ENCODE results near the gene CCDC85B.
"Not testable (repeated sequence)": the region's sequence is repeated elsewhere in the genome, so short reads cannot be mapped to it uniquely, and the experiment has no call there.

Gene CCDC85B
- 11.1 to 36.8 (median 23.4) reads per million in 4 experiments for total RNA-seq

DNA sequence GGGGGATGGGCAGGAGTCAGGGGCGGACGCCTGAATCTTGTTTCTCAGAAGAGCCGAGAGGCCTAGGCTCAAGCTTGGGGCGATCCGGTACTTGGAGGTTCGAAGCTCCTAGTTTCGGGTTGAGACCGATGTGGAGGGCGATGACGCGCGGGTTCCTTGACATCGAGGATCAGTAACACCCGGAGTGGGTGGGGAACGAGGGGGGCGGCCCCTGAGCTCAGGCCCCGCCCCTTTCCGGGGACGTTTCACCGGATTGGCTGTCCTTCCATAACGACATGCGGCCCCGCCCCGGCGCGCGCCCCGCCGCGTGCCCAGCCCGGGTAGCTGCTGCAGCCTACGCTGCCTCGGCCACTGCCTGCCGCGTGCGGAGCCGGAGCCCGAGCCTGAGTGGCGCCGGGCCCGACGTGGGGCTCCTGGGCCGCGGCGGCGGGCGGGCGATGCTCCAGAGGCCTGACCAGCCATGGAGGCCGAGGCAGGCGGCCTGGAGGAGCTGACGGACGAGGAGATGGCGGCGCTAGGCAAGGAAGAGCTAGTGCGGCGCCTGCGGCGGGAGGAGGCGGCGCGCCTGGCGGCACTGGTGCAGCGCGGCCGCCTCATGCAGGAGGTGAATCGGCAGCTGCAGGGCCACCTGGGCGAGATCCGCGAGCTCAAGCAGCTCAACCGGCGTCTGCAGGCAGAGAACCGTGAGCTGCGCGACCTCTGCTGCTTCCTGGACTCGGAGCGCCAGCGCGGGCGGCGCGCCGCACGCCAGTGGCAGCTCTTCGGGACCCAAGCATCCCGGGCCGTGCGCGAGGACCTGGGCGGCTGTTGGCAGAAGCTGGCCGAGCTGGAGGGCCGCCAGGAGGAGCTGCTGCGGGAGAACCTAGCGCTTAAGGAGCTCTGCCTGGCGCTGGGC lies at the start of gene CCDC85B:
TSS of gene CCDC85B (plus strand) at position 350 of the 895 bp plus-strand sequence. CDS start at position 461, 111 bp downstream.
- peak; percentile 97 for DNase-seq

DNA sequence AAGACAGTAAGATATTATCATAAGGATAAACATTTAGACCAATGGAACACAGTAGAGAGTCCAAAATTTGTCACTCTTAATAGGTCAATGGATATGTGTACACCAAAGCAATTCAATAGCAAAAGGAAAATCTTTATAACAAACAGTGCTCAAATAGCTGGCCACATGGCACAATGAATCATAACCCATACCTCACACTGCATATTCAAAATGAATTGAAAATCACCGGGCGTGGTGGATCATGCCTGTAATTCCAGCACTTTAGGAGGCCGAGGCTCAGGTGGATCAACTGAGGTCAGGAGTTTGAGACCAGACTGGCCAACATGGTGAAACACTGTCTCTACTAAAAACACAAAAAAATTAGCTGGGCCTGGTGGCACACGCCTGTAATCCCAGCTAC lies 48.3 kb upstream of the CCDC85B start:
- DNase-seq = no peak

DNA sequence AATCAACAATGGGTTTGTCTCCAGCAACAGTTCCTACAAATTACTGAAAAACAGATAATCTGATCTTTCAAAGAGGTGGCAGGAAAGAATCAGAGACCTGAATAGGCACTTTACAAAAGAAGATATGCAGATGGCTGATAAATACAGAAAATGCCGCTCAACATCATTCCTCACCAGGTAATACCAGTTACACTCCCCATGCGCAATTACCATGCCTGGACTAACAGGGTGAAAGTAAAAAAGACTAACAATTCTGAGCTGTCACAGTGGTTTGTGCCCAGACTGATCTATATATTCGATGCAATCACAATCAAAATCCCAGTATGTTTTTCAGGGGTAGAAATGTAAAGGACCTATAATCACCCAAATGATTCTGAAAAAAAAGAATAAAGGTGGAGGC lies 46.7 kb upstream of the CCDC85B start:
- DNase-seq = no peak

DNA sequence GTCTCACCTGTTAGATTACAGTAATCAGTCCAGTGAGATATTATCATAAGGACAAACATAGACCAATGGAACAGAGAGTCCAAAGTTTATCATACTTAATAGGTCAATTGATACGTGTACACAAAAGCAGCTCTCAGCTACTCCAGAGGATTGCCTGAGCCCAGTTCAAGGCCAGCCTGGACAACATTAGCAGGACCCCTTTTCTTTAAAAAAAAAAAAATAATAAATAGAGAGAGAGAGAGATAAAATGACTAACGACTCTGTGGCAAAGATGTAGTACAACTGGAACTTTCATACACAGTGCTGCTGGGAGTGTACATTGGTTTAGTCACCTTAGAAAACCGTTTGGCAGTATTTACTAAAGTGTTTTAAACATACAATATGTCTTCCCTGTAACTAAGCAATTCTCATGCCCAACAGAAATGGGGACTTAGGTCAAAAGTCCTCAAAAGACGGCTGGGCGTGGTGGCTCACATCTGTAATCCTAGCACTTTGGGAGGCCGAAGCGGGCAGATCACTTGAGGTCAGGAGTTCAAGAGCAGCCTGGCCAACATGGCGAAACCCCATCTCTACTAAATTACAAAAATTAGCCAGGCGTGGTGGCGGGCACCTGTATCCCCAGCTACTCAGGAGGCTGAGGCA lies 46.1 kb upstream of the CCDC85B start:
- DNase-seq = no peak

DNA sequence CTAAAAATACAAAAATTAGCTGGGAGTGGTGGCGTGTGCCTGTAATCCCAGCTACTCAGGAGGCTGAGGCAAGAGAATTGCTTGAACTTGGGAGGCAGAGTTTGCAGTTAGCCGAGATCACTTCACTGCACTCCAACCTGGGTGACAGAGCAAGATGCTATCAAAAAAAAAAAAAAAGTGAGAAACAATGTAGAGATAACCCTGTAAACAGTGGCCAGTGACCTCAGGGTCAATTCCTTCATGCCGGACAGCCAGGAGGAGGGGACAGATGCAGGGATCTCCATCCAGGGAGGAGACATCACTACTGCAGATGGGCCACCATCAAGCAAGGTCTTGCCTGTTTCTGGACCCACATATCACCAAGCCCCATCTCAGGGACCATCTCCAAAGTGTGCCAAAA lies 42.7 kb upstream of the CCDC85B start:
- DNase-seq = no peak

DNA sequence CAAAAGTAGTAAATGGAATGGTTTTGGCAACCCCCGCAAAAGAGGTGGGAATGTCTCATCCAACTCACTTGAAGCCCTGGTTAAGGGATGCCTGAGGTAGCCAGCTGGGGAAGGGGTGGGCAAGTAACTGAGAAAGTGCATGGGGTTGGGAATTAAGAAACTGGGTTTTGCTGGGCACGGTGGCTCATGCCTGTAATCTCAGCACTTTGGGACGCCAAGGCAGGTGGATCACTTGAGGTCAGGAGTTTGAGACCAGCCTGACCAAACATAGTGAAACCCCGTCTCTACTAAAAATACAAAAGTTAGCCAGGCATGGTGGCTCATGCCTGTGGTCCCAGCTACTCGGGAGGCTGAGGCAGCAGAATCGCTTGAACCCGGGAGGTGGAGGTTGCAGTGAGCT lies 41.8 kb upstream of the CCDC85B start:
- DNase-seq = not testable (repeated sequence)

DNA sequence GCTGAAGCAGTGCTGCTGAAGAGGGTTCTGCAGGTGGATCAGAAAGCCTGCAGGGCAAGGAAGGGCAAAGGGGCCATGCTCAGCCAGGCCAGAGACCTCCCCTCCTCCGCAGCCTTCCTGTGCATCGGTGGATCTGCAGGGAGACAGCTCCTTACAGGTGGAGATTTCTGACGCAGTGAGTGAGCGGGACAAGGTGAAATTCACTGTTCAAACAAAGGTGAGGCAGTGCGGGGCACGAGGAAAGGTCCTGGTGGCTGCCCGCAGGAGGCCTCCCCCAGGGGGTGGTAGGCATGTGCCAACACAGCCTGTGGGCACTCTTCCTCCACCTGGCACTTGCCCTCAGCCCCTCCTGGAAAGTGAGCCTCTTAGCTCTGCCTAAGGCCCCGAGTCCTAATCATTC lies 41.1 kb upstream of the CCDC85B start:
- no peak for DNase-seq

DNA sequence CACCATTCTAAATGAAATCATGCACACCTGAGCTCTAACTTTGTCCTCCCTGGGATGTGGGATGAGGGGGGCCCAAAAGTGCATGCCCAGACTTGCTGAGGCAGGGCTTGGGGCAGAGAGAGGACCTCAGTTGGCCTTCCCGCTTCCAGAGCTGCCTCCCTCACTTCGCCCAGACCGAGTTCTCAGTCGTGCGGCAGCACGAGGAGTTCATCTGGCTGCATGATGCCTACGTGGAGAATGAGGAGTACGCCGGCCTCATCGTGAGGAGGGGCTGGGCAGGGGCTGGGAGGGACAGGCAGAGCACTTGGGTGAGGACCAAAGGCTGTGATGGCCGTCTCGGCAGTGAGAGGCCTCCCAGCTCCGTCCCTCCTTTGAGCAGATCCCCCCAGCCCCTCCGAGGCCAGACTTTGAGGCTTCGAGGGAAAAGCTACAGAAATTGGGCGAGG lies 40.7 kb upstream of the CCDC85B start:
- no peak for DNase-seq

DNA sequence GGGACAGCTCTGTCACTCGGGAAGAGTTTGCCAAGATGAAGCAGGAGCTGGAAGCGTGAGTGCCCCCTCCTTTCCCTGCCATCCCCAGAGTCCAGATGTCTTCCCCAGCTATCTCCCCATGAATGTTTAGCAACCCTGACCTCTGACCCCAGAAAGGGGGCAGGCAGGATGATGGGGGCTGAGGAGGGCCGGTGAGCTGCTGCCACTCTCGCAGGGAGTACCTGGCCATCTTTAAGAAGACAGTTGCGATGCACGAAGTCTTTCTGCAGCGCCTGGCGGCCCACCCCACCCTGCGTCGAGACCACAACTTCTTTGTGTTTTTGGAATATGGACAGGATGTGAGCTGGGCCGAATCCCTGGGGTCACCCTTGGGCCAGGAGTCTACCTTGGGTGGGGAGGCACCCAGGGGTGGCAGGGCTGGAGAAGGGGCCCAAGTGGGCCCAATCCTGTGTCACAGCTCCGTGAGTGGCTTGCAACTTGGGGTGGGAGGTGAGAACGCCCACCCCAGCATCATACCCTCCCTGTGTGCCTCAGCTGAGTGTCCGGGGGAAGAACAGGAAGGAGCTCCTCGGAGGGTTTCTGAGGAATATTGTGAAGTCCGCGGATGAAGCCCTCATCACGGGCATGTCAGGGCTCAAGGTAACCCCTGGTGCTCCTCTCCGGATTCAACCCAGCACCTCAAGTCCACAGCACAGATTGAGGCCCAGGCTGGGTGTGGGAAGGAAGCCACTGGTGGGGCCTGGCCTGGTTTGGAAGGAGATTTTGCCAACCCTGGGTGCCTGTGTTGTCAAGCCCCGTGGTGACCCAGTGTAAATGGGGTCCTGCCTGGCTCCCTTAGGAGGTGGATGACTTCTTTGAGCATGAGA lies 40.0 kb upstream of the CCDC85B start:
- DNase-seq = no peak

DNA sequence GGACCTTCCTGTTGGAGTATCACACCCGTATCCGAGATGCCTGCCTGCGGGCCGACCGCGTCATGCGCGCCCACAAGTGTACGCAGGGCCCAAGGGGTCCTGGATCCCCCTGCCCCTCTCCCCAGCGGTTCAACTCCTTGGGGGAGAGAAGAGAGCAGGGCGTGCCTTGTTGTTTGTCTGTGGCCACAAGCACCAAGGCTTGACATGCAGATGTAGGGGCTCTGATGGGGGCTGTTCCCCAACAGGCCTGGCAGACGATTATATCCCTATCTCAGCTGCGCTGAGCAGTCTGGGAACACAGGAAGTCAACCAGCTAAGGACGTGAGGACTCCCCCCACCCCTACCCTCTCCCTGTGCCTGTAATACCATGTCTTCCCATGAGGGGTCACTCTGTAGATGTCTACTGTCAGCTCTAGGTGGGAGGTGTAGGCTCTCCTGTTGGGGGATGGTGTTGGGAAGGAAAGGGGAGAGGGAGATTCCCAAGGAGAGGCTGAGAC lies 39.3 kb upstream of the CCDC85B start:
- DNase-seq = no peak

DNA sequence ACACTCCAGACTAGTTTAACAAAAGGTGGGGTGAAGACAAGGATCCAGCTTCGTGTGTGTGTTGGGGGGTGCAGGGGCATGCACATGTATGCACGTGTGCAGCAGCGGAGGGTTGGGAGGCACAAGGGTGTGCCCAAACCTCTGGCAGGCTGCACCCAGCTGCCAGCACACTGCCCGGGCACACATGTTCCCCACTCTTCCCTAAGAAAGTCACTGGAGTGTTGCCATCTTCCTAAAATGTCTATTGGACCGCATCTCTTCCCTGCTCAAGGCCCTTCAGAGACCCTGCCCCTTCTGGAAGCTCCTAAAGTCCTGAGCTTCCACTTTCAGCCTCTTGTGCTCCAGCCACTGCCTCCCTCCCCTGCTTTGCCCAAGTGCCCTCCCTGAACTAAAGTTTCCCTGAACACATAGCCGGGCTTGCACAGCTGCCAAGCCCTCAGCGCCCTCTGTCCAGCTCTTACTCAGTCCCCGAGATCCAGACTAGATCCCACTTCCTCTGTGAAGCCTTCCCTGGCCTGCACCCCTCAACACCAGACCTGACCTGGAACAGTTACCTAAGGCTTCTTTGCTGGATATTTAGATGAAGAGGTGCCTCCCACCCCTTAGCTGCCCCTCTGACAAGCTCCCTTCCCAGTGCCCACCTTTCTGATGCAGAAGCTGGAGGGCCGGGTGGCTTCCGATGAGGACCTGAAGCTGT lies 38.5 kb upstream of the CCDC85B start:
- DNase-seq = no peak

DNA sequence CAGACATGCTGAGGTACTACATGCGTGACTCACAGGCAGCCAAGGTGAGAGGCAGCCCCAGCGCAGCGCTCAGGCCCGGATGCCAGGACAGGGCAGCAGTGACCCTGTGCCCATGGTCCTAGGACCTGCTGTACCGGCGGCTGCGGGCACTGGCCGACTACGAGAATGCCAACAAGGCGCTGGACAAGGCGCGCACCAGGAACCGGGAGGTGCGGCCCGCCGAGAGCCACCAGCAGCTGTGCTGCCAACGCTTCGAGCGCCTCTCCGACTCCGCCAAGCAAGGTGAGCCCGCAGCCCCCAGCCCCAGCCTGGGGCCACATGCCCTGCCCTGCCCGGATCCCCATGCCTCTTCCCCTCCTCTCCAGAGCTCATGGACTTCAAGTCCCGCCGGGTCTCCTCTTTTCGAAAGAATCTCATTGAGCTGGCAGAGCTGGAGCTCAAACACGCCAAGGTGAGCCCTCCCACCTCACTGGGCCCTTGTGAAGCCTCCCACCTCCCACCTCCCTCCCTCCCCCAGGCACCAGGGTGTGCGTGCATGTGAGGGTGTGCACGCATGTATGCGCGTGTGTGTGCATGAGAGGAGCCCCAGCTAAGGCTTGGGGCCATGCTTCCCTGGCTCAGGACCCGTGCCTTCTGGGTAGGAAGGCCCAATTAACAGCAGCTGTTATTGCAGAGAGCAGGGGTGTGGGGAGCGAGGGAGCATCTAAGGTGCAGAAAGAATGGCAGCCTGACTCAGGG lies 37.8 kb upstream of the CCDC85B start:
- DNase-seq = no peak

DNA sequence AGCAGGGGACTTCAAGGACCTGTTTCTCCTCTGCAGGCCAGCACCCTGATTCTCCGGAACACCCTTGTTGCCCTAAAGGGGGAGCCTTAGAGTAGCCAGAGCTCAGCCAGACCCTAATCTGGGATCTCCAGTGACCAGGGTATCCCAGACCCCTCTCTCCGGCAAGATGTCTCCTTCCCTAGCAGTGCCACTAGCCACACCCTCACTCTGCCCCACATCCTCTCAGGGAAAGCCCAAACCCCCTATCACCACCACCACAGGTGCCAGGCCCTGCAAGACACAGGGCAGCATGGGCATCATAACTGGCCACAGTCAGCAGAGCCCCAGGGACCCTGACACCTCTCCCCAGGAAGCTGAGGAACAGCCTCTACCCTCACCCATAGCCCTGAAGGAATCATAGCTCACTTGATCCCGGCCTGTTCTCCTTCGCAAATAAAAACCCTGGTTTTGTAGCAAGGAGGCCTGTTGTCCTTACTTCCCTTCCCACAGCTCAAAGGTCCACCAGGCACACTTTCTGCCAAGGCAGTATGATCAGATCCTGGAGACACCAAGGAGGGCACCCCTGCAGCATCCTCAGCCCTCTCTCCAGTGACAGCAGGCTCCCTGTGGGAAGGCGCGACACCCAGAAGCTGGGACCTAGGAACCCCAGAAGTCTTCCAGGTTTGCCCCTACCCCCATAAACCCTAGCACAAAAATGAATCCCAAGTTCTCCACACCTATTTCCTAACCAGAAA lies 37.1 kb upstream of the CCDC85B start:
- DNase-seq = no peak

DNA sequence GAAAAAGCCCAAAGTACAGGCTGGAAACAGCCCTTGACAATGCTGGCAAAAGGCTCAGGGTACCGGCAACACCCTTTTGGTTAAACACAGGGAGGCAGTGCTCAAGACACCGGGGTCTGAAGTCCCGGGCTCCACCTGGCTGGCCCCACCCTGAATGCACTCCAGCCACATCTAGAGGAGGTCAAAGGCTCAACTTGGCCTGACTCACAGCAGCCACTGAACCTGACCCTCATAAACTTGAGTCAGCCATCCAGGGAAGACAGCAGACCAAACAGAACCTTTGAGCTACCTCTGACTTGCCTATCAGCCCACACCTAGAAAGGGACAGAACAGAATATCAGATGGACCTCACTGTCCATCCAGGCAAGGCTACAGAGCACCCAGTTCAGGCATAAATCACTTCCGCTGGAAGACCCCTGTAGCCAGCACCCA lies 36.3 kb upstream of the CCDC85B start:
- no peak for DNase-seq

DNA sequence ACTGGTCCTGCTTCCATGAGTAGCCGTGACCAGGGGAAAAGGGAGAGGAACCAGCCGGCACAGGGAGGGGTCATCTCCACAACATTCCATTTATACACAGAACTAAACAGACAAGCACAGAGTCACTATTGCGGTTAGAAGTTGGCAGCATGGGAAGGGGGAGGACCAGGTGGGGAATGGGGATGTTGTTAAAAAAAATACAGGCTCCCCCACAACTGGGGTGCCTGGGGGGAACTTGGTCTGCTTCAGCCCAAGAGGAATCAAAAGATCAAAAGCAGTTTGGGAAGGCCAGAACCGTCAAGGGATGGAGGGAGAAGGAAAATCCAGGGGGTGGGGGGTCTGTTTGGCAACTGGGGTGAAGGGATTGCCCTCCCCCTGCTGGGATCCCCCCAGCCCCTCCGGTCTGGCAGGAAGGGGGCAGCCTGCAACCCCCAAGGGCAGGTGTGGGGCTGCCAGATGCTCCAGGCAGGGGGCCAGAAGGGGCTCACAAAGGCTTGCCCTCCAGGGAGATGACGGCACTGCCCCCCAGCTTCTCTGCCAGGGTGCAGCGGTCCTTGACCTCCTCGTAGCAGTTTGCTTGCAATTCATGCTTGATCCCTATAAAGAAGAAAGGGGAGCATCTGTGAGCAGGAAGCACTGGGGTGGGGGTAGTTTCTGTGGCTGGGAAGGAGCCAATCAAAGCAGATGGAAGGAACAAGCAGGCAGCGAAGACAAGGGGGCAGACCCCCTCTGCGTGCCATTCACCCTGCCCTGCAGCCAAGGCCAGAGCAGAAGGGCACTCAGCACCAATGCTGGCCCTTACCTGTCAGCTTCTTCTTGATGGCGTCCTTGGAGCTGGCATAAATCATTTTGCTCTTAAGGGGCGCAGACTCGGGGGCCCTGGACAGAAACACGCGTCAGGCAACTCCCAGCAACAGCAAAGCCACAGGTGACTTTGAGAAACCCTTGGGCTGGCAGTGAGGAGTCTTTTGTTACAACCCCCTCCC lies 35.3 kb upstream of the CCDC85B start:
- no peak for DNase-seq

DNA sequence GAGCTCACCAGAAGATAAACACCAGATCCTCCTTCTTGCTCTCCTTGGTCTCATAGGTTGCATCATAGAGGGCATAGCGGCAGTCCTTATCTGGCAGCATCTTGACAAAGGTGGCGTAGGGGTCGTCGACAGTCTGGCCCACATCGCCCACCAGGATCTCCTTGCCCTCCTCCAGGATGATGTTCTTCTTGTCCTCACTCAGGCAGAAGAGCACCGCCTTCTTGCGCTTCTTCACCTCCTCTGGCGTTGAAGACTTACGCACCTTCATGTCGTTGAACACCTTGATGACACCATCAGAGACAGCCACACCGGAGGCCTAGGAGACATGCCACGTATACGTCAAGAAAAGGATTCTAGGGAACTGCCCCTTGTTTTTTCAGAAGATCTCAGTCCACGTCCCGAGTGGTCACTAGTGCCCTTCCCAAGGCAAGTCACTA lies 34.5 kb upstream of the CCDC85B start:
- no peak for DNase-seq

DNA sequence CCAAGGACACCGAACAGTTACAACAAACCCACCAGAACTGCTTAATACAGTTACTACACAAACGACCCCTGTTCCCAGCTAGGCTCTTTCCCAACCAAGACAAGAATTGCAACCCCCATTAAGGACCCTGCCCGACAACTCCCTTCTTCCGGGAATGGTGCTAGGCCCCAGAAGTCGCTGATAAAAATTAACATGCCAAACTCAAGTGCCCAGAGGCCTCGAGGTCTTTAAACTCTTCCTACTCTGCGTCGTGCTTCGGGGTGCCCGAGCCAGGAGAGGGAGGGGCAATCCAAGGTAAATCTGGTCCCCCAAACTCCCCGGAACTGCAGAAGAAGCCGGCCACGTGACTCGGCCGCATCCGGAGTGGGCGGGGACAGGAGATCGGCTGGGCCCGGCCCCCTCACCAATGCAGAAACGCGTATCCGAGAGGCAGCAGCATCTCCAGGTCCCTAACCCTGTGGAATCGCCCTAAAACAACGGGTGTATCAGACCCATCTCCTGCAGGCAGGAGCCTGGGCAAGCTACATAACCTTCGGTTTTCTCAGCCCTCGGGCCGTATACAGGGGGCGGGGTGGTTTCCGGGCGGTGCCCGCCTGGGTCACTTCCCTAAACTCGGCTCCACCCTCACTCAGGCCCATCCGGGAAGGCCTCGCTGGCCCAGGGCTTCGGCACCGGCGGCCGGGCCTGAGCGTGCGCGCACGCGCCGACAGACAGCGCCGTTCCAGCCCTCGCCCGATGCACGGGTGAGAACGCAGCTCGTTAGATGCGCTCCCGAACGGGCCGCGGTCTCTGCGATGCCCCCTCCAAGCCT lies 33.6 kb upstream of the CCDC85B start:
- peak; percentile 74 for DNase-seq

DNA sequence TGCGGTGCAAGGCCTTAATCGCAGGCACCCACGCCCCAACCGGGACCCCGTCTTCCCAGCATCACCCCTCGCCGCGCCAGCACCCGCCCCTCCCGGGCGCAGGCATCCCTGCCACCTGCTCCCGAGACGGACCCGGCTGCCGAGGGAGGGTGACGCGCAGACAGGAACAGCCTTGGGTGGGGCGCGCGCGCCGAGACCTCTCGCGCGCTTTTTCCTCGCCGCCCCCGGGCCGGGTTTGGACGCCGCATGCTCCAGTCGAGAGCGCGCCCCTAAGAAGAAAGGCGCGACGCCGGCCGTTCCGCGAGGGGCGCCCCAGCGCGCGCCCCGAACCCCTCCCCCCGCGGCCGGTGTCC lies 33.0 kb upstream of the CCDC85B start:
- DNase-seq = peak; percentile 56
